H54 (cell line): ENCODE data around the gene PASK.

Experiments
- DNase-seq: peaks from one replicate; pipeline ENCODE4 v3.0.0; 2011; ENCODE audit warnings: low spot score, mixed read lengths; ENCODE audit not compliant: insufficient read length
- FAIRE-seq: peaks from 3 replicates; lab custom pipeline; 2011; peaks lifted over from hg19 to GRCh38; lab: Jason Lieb, UNC
- POLR2A ChIP-seq: IDR thresholded peaks from 2 replicates; pipeline ENCODE4 v1.6.1; 2011; ENCODE audit warnings: low read depth, mild to moderate bottlenecking, low read length

PASK gene

DNA sequence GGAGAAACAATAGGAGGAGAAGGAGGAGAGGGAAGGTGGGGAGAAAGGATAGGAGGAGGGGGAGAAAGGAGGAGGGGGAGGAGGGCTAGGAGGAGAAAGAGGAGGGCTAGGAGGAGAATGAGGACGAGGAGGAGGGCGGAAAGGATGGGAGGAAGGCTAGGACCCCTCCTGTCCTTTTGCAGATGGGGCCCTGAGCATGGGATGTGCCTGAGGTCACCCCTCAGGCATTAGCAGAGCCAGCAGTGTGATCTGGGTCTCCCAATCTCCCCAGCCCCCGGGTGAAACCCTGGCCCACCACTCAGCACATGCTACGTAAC, 38.6 kb upstream of the PASK start:
- DNase-seq = no peak
- TF ChIP-seq POLR2A = no peak
- FAIRE-seq = no peak

DNA sequence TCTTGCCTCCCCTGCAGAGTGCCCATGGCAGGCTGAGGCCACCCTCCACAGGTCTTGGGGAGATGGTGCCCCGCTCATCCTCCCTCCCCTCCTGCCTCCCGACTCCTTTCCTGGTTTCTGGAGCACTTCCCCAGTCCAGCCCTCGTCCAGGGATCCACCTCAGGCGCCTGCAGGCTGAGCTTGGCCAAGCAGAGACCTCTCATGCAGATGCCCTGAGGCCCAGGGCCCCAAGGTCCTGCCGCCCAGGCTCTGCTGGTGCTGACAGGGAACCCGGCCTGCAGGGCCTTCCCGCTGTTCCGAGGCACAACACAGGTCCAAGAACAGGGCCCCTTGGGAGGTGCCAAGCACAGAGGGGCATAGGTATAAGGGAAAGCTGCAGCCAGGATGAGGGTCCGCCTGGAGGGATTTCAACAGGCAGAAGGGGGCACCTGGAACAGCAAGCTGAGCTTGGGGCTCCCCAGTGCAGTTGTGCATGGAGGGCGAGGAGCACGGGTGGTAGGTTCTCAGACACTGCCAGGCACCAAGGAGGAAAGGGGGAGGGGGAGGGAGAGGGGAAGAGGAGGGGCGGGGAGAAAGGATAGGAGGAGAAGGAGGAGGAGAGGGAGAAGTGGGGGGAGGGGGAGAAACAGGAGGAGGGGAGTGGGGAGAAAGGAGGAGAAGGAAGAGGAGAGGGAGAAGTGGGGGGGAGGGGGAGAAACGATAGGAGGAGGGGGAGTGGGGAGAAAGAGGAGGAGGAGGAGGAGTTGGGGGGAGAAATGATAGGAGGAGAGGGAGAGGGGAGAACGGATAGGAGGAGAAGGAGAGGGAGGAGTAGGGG, 38.0 kb upstream of the PASK start:
- no peak for FAIRE-seq
- no peak for TF ChIP-seq POLR2A

DNA sequence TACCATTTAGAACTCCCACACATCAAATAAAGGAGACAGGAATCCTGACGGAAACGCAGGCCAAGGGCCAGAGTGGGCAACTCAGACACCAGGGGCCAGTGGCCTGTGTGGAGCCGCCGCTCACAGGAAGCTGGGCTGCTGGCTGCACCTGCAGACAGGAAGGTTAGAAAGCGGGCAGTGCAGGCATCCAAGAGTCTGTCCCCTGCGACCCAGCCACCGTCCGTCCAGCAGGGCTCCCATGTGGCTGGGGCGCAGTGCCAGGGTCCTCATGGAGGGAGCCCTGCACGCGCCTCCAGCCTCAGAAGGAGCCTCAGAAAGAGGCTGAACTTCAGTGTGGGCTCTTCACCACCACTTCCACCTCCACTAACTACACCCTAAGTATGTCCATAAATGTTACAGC, 36.7 kb upstream of the PASK start:
- no peak for TF ChIP-seq POLR2A
- DNase-seq = no peak
- FAIRE-seq = no peak

More for the DNA sequence above, 38.0 kb upstream of the PASK start:
- no peak for DNase-seq

DNA sequence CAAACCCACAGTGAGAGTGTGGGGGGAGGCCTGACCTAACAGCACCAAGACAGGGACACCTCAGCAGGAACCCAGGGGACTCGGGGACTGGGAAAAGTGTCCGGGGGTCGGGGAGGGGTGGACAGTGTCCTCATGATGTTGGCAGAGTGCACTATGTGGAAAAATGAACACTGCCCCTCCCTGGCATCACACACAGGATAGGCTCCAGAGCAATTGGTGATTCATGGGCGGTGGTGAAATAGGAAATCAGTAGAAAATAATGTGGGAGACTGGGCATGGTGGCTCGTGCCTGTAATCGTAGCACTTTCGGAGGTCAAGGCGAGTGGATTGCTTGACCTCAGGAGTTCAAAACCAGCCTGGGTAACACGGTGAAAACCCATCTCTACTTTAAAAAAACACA, 35.6 kb upstream of the PASK start:
- DNase-seq = no peak
- no peak for TF ChIP-seq POLR2A
- FAIRE-seq = no peak

DNA sequence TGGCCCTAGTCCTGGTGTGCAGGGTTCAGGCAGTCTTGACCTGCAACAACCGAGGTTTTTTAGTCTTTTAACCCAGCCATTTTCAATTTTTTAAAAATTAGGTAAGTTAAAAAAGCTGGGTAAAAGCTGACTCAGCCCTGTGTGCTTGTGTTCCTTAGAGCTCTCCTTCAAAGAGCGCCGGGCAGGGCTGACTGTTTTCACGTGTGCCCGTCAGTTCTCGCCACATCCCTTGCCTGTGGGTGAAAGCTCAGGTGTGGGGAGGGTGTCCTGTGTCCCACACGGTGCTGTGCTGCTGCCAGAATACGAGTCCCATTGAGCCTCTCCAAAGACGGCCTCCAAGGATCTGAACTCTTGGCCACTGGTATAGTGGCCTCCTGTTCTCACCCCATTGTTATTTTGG, 33.9 kb upstream of the PASK start:
- DNase-seq = no peak
- no peak for TF ChIP-seq POLR2A
- FAIRE-seq = no peak

DNA sequence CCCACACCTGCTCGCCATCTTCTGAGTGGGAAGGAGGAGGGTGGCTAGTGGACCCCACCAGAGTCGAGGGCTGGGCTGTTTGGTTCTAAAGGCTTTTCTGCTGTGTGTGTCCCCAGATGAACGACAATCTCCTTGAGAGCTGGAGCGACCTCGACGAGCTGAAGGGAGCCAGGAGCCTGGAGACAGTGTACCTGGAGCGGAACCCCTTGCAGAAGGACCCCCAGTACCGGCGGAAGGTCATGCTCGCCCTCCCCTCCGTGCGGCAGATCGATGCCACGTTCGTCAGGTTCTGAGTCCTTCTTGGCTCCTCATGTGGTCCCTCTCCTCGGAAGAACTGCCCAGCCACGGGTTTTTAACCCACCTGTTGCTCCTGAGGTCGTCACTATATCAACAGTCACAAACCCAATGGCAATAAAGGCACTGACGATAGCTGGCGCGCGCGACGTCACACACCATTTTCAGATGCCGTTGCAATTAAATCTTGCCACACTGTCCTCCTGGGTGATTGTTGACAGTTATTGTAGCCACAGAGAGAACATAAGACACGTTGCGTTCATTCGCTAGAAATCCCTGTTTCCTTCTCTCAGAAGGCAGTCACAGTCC, 33.4 kb upstream of the PASK start:
- FAIRE-seq = no peak
- TF ChIP-seq POLR2A = no peak
- DNase-seq = no peak

DNA sequence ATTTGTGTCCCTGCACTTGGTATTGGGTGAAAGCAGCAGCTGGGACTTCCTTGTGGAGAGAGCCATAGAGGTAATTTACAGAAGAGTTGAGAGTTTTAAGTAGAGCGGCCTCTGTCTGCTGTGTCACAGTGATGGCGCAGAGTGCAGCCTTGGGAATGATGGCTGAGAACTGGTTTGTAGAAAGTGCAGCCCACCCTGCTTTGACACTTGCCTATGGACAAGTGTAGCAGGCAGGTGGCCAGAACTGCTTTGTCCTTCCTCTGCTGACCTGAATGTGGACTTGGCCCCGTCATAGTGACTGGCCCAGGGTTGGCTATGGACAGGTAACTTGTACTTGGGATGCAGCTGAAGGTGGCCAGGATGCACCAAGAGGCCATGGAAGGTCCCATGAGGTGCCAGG, 32.9 kb upstream of the PASK start:
- FAIRE-seq (no peak), DNase-seq (no peak)
- no peak for TF ChIP-seq POLR2A

DNA sequence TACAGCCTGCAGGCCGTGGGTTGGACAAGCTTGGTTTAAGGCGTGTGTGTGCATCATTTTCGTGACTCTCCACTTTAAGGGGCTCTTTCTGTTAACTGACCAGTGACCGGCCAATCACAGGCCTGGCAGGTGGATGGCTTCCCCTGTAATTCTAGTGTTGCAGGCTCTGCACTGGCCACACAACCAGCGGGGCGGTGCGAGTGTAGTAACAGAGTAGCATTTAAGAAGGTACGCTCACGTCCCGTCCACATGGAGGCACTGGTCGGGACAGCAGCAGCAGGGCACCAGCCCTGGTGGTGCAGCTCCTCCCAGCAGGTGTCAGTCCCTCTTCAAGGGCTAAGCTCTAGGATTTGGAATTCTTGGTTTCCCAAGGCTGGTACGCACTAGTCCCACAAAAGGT, 31.2 kb upstream of the PASK start:
- FAIRE-seq (no peak), DNase-seq (no peak)
- no peak for TF ChIP-seq POLR2A

DNA sequence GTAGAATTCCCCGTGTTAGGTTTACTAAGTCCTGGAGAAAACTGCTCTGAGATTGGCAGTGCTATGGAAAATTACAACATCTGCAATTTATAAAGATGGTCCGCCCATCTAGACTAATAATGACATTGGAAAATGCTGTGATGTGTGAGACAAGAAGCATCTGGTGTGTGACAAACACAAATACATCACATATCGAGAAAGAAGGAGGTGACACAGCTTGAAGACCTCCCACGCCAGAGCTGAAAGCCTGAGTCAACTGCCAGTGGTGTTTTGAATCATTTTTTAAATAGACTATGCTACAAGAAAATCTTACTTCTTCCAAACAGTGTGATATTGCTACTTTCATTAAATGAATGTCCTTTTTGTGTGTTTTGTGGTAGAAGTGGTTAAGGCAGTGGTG, 30.6 kb upstream of the PASK start:
- no peak for TF ChIP-seq POLR2A
- no peak for FAIRE-seq
- DNase-seq = no peak

DNA sequence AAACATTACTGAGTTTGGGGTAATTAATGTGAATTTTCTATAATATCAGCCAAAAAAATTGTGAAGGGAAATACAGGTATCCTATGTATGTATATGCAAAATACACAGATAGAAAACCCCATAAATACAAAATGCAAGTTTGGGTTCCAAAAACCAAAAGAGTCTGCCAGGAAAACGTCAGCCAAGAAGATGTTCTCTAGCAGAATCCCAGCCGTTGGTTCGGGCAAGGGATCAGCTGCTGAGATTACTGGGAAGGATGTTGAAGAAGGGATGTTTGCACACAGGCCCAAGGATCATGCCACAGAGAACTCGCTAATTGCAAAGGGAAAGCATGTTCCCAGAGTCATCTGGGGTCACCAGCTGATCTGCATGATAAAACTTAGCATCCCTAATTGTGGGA, 29.7 kb upstream of the PASK start:
- no peak for FAIRE-seq
- no peak for TF ChIP-seq POLR2A

DNA sequence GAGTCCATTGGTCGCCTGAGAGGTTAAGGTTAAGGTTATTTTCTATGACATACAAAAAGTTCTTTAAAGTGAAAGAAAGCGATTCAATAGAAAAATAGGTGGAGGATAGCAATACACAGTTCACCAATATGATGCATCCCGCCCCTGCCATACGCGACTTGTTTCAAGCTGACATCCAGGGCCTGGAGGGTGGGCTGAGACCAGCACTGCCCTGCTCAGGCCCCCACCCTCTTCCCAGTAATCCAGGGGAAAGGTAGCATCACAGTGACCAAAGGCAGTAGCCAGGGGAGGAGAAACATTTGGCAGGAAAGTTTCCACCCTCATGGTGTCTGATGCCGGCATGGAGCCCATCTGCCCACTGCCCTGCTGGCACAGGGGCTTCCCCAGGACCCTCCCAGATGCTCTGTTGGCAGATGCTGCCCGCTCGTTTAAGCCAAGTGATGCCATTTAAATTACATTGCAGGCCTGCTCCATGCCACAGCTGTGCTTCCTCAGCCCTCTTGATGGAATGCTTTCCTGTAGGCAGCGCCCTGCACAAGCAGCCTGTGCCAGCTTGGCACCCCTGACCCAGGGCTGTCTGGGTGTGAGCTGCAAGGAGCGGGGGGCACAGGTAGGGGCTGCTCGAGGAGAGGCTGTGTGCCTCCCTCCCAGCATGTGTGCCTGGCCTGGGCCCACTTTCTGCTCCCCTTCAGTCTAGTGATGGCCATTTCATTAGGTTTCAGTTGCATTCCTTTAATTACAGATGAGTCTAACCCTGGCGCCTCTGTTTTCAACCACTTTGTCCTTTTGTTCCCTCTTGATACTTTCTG, 28.5 kb upstream of the PASK start:
- DNase-seq (no peak), FAIRE-seq (no peak)
- TF ChIP-seq POLR2A = no peak

More for the DNA sequence above, 29.7 kb upstream of the PASK start:
- no peak for DNase-seq

DNA sequence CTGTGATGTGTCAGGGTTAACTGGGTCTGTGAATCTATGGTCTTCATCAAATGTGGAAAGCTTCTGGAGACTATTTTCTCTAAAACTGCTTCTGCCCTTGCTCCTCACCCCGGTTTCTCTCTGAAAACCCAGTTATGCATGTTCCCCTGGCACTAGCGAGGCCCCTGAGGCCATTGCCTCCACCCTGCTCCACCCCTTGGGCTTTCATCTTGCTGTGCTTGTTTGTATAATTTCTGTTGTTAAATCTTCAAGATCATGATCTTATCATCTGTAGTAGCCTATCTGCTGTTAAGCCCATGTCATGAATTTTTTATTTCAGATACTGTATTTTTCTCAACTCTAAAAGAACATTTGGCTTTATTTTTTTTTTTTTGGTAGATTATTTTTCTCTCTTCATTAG, 24.3 kb upstream of the PASK start:
- FAIRE-seq (no peak), DNase-seq (no peak)
- TF ChIP-seq POLR2A = no peak

DNA sequence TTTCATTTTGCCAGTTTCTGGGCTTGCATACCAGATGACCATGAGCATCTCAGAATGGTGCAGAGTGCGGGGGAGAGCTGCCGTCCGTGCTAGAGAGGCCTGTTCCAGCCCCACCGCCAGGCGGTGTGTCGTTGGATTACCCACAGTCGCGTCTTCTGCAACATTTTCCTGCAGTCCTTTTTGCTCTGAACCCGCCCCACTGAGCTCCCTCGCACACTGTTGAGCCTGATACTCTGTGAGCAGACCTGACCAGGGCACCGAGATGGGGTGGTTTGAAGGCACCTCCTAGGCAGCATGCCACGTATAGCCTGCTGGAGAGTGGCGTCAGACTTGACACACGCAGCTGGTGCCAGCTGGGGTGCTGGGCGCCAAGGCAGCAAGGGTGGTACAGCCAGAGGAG, 19.1 kb upstream of the PASK start:
- FAIRE-seq (no peak), DNase-seq (no peak)

DNA sequence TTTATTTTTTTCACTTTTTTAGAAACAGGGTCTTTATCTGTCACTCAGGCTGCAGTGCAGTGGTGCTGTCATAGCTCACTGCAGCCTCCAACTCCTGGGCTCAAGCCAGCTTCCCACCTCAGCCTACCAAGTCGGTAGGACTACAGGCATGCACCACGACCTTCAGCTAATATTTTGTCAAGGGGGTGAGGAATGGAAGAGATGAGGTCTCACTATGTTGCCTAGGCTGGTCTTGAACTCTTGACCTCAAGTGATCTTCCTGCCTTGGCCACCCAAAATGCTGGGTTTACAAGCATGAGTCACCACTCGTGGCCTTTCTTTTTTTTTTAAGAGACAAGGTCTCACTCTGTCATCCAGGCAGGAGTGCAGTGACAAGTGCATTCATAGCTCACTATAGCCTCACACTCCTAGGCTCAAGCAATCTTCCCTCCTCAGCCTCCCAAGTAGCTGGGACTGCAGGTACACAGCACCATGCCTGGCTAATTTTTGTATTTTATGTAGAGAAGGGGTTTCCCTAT, 14.4 kb upstream of the PASK start:
- TF ChIP-seq POLR2A = no peak
- no peak for FAIRE-seq
- DNase-seq = no peak

More for the DNA sequence above, 19.1 kb upstream of the PASK start:
- TF ChIP-seq POLR2A = no peak
